CD4-positive, CD25-positive, alpha-beta regulatory T cell (primary cell): ENCODE measurements around the gene MYH6. TPM values are rescaled to one million over a fixed set of nuclear protein-coding genes. Genes with fewer than 3 reads are reported as not detected.

Experiments used
- ATAC-seq, 2 donors: fragments of 150-1000 bp; cut with Tn5 transposase; one replicate each; pipeline ENCODE4 v1.10.0; 2021; ENCODE audit warnings: low read depth in 2 of 2, moderate number of reproducible peaks in 2 of 2, moderate library complexity in 1 of 2
- DNase-seq, 3 donors: peaks; one replicate each; pipeline versions ENCODE4 v3.0.0 to v3.0.0-alpha.2; 2012 to 2022; ENCODE audit warnings: mixed read lengths in 1 of 3
- H3K27ac ChIP-seq: one replicate; pipeline ENCODE4 v1.7.0; 2013; ENCODE audit warnings: mild to moderate bottlenecking, low read length; ENCODE audit not compliant: insufficient read depth, poor library complexity, severe bottlenecking
- H3K27me3 ChIP-seq: one replicate; pipeline ENCODE4 v1.7.0; 2013; ENCODE audit warnings: low read length; ENCODE audit not compliant: control insufficient read depth, insufficient read depth
- H3K36me3 ChIP-seq: one replicate; pipeline ENCODE4 v1.7.0; 2013; ENCODE audit warnings: mild to moderate bottlenecking, low read length, moderate library complexity; ENCODE audit not compliant: control insufficient read depth, insufficient read depth
- H3K4me1 ChIP-seq: 2 replicates; pipeline ENCODE4 v1.7.0; 2013; ENCODE audit warnings: mild to moderate bottlenecking, low read length; ENCODE audit not compliant: insufficient read depth, control insufficient read depth, poor library complexity, severe bottlenecking
- H3K4me3 ChIP-seq: one replicate; pipeline ENCODE4 v1.7.0; 2013; ENCODE audit warnings: low read depth, mild to moderate bottlenecking, low read length, moderate library complexity
- H3K9me3 ChIP-seq, 2 experiments: 1 replicate in 1 of 2; 2 replicates in 1 of 2; pipeline ENCODE4 v1.7.0; 2013; ENCODE audit warnings: low read length in 2 of 2, mild to moderate bottlenecking in 1 of 2, moderate library complexity in 1 of 2; ENCODE audit not compliant: control insufficient read depth in 2 of 2
- H3K27ac Mint-ChIP-seq, 3 donors: one replicate each; pipeline ENCODE4 v1.8.0; 2020 to 2022; ENCODE audit warnings: mild to moderate bottlenecking in 3 of 3, mixed read lengths in 3 of 3, moderate library complexity in 2 of 3
- H3K27me3 Mint-ChIP-seq: one replicate; pipeline ENCODE4 v1.8.0; 2022; ENCODE audit warnings: mild to moderate bottlenecking, mixed read lengths
- H3K36me3 Mint-ChIP-seq: one replicate; pipeline ENCODE4 v1.8.0; 2020; ENCODE audit warnings: mixed read lengths
- H3K4me1 Mint-ChIP-seq, 4 donors: one replicate each; pipeline ENCODE4 v1.8.0; 2020 to 2022; ENCODE audit warnings: mixed read lengths in 4 of 4, mild to moderate bottlenecking in 1 of 4
- H3K4me3 Mint-ChIP-seq, 4 donors: one replicate each; pipeline ENCODE4 v1.8.0; 2020 to 2022; ENCODE audit warnings: mild to moderate bottlenecking in 4 of 4, mixed read lengths in 4 of 4, moderate library complexity in 3 of 4
- H3K9me3 Mint-ChIP-seq, 7 donors: one replicate each; pipeline ENCODE4 v1.8.0; 2020 to 2022; ENCODE audit warnings: mixed read lengths in 7 of 7, mild to moderate bottlenecking in 3 of 7, moderate library complexity in 2 of 7
- polyA plus RNA-seq, 4 donors: library from polyadenylated mRNA; unstranded; fragments of 300-500 nt; fragmentation: Illumina TruSeq; gene quantifications; one replicate each; pipeline ENCODE4 v1.2.3, GENCODE V29; 2021
- total RNA-seq: library from RNA; stranded (reverse); gene quantifications from one replicate; pipeline ENCODE4 v1.2.3, GENCODE V29; 2022

Gene MYH6
- total and polyA plus RNA-seq, 5 donors from 2014 or later: not detected

DNA sequence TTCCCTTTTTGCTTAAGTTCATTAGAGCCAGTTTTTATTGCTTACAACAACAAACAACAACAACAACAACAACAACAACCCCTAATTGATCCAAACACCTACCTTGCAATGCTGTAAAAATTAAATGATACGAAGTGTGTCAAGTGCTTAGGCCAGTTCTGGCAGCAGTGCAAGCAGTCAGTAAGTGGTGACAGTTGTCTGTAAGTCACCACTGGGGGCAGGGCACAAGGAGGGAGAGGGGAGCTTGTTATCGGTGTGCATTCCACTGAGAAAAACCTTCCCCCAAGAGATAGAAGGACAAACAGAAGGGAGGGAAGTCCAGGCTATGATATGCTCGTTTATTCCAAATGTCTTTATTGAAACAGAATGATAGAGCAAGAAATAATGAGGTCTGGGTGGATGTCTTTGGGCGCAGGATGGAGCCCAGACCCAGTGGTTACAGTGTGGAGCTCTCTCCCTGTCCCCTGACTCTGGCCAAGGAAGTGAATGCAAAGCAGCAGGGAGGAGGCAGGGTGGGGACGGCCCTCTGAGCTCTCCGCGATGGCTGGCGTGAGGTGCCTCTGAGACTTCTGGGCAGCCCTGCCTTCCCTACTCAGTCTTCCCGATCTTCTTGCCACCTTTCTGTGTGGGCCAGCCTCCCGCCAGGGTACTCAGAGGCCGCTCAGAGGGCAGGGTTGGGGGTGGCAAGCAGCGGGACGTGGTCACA lies 61.9 kb downstream of the MYH6 start:
- DNase-seq (no peak), ATAC-seq (no peak)
- peaks cover 11% of the 10 kb centered on the region for H3K27me3 ChIP-seq
- no peaks in the 10 kb centered on the region for H3K9me3 ChIP-seq
- peaks cover 0 to 5% (median 0%) of the 10 kb centered on the region in 7 donors for H3K9me3 Mint-ChIP-seq
- no peak overlapping the region for H3K4me3 ChIP-seq
- H3K4me1 Mint-ChIP-seq: peaks cover 0 to 5% (median 0%) of the 10 kb centered on the region in 4 donors
- H3K4me1 ChIP-seq: no peaks in the 10 kb centered on the region
- peaks cover 9% of the 10 kb centered on the region for H3K36me3 Mint-ChIP-seq
- H3K27ac ChIP-seq: no peak overlapping the region
- H3K36me3 ChIP-seq: no peaks in the 10 kb centered on the region
- no peak overlapping the region for H3K4me3 Mint-ChIP-seq
- H3K27me3 Mint-ChIP-seq: peaks cover 48% of the 10 kb centered on the region
- H3K27ac Mint-ChIP-seq: no peak overlapping the region

DNA sequence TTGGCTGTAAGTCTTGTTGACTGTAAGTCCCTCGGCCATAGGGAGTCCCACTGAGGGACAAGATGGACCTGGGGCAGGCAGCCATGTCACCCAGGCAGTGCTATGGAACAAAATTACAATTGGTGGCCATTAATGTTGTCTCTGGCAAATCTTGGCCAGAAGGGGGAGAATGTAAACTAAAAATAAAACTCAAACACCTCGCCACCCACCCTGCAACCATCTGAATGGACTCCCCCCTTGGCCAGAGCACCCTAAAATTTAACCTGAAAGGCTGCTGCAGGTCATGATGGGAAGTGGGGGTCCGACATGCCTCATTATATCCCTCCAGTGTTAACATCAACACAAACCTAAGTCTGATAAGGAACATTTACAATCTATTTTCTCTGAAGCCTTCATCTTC lies 63.6 kb downstream of the MYH6 start:
- H3K4me3 ChIP-seq: no peak overlapping the region
- DNase-seq (no peak), ATAC-seq (no peak)
- H3K36me3 ChIP-seq: no peaks in the 10 kb centered on the region
- no peak overlapping the region for H3K27ac ChIP-seq
- H3K4me1 ChIP-seq: no peaks in the 10 kb centered on the region
- H3K9me3 ChIP-seq: peaks cover 0 to 4% of the 10 kb centered on the region in 2 experiments
- Mint-ChIP-seq H3K4me3 (no peak overlapping the region), H3K27ac (no peak overlapping the region), H3K4me1 (no peaks in the 10 kb centered on the region), H3K27me3 (peaks cover 47% of the 10 kb centered on the region), H3K9me3 (peaks cover 0 to 2% (median 0%) of the 10 kb centered on the region in 7 donors), H3K36me3 (peaks cover 3% of the 10 kb centered on the region)
- peaks cover 12% of the 10 kb centered on the region for H3K27me3 ChIP-seq

DNA sequence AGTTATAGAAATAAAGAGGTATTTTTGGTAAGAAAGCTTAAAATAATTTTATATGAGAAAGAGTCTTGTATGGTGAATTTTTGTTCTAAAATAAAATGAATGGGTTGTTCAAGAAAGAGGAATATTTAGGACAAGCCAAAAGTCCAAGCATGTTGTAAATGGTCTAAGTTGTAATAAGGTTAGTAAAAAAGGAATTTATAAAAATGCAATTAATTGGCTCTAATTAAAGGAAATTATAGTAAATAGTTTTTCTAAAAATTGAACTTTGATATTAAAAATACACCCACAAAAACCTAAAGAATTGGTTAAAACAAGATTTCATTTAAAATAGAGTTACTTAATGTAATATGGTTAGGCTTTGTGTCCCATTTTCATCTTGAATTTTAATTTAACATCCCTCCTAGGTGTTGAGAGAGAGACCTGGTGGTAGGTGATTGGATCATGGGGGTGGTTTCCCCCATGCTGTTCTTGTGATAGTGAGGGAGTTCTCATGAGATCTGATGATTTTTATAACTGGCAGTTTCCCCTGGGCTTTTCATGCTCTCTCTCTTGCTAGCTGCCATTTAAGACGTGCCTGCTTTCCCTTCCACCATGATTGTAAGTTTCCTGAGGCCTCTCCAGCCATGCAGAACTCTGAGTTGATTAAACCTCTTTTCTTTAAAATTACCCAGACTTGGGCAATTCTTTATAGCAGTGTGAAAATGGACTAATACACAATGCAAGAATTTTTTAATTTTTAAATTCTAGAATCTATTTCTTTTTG lies 68.4 kb downstream of the MYH6 start:
- no peak overlapping the region for H3K27ac Mint-ChIP-seq
- H3K9me3 Mint-ChIP-seq: peaks cover 0 to 3% (median 0%) of the 10 kb centered on the region in 7 donors
- H3K27me3 Mint-ChIP-seq: peaks cover 56% of the 10 kb centered on the region

GRCh38 chr14:23335623-23336022 lies 72.5 kb downstream of the MYH6 start:
- peaks cover 39% of the 10 kb centered on the region for H3K27me3 Mint-ChIP-seq

More for the DNA sequence above, 68.4 kb downstream of the MYH6 start:
- Histone ChIP-seq H3K4me1 (no peaks in the 10 kb centered on the region), H3K27me3 (peaks cover 22% of the 10 kb centered on the region), H3K9me3 (peaks cover 0 to 8% of the 10 kb centered on the region in 2 experiments), H3K4me3 (no peak overlapping the region), H3K27ac (no peak overlapping the region), H3K36me3 (no peaks in the 10 kb centered on the region)
- ATAC-seq: no peak
- H3K36me3 Mint-ChIP-seq: peaks cover 3% of the 10 kb centered on the region
- H3K4me1 Mint-ChIP-seq: no peaks in the 10 kb centered on the region
- DNase-seq: no peak
- H3K4me3 Mint-ChIP-seq: no peak overlapping the region

More at GRCh38 chr14:23335623-23336022, 72.5 kb downstream of the MYH6 start:
- no peaks in the 10 kb centered on the region for H3K36me3 ChIP-seq
- peaks cover 0 to 3% (median 0%) of the 10 kb centered on the region in 7 donors for H3K9me3 Mint-ChIP-seq
- no peak for ATAC-seq
- no peak overlapping the region for H3K4me3 ChIP-seq
- DNase-seq: no peak
- H3K9me3 ChIP-seq: peaks cover 0 to 8% of the 10 kb centered on the region in 2 experiments
- H3K27ac ChIP-seq: no peak overlapping the region
- no peak overlapping the region for H3K27ac Mint-ChIP-seq
- H3K27me3 ChIP-seq: peaks cover 16% of the 10 kb centered on the region
- peaks cover 3% of the 10 kb centered on the region for H3K36me3 Mint-ChIP-seq
- H3K4me1 Mint-ChIP-seq: no peaks in the 10 kb centered on the region
- H3K4me1 ChIP-seq: no peaks in the 10 kb centered on the region
- H3K4me3 Mint-ChIP-seq: no peak overlapping the region

Other genes with a start within 250 kb of the MYH6 start
- not detected for gene SLC7A8, start 224.6 kb downstream of the MYH6 start, total RNA-seq
- gene SLC7A8, start 224.6 kb downstream of the MYH6 start, polyA plus RNA-seq: 1 to 10 TPM in 3 of 4 donors, under 1 TPM in 1; 0.48 to 1.8 (median 1.1) TPM
- gene RNF212B, start 170.3 kb downstream of the MYH6 start, total RNA-seq: not detected
- not detected for gene RNF212B, start 170.3 kb downstream of the MYH6 start, polyA plus RNA-seq
- 3.3 TPM for gene HOMEZ, start 122.1 kb downstream of the MYH6 start, total RNA-seq
- 1 to 10 TPM; 4.7 to 7.4 (median 6.4) TPM for gene HOMEZ, start 122.1 kb downstream of the MYH6 start, polyA plus RNA-seq
- gene PPP1R3E, start 105.4 kb downstream of the MYH6 start, total RNA-seq: 33.2 TPM
- 1 to 10 TPM; 2.5 to 4.6 (median 2.9) TPM for gene PPP1R3E, start 105.4 kb downstream of the MYH6 start, polyA plus RNA-seq
- gene BCL2L2, start 101.4 kb downstream of the MYH6 start, total RNA-seq: 2.6 TPM
- not detected for gene BCL2L2, start 101.4 kb downstream of the MYH6 start, polyA plus RNA-seq
- gene PABPN1, start 86.8 kb downstream of the MYH6 start, total RNA-seq: 188 TPM
- 100 to 1,000 TPM in 1 of 4 donors, 10 to 100 TPM in 3; 78.8 to 102 (median 89.3) TPM for gene PABPN1, start 86.8 kb downstream of the MYH6 start, polyA plus RNA-seq
- 3.2 TPM for gene SLC22A17, start 55.4 kb downstream of the MYH6 start, total RNA-seq
- gene SLC22A17, start 55.4 kb downstream of the MYH6 start, polyA plus RNA-seq: 1 to 10 TPM in 3 of 4 donors, under 1 TPM in 1; 0.94 to 3.2 (median 2.1) TPM
- gene EFS, start 43.1 kb downstream of the MYH6 start, total RNA-seq: not detected
- gene EFS, start 43.1 kb downstream of the MYH6 start, polyA plus RNA-seq: not detected
- gene IL25, start 35.5 kb downstream of the MYH6 start, total RNA-seq: not detected
- gene IL25, start 35.5 kb downstream of the MYH6 start, polyA plus RNA-seq: not detected
- gene CMTM5, start 31.2 kb downstream of the MYH6 start, total RNA-seq: 2.8 TPM
- gene CMTM5, start 31.2 kb downstream of the MYH6 start, polyA plus RNA-seq: not detected
- gene MYH7, start 27.4 kb upstream of the MYH6 start, total RNA-seq: not detected
- not detected for gene MYH7, start 27.4 kb upstream of the MYH6 start, polyA plus RNA-seq
- gene NGDN, start 61.4 kb upstream of the MYH6 start, total RNA-seq: 102 TPM
- gene NGDN, start 61.4 kb upstream of the MYH6 start, polyA plus RNA-seq: 10 to 100 TPM; 77.1 to 90.8 (median 84.8) TPM
- gene ZFHX2, start 143.5 kb upstream of the MYH6 start, total RNA-seq: 0.42 TPM
- not detected for gene ZFHX2, start 143.5 kb upstream of the MYH6 start, polyA plus RNA-seq
- gene THTPA, start 148.0 kb upstream of the MYH6 start, total RNA-seq: 7.6 TPM
- gene THTPA, start 148.0 kb upstream of the MYH6 start, polyA plus RNA-seq: 10 to 100 TPM in 3 of 4 donors, 1 to 10 TPM in 1; 7.5 to 14.6 (median 12.4) TPM
- 329 TPM for gene AP1G2, start 159.5 kb upstream of the MYH6 start, total RNA-seq
- 10 to 100 TPM; 56.1 to 84.9 (median 76.4) TPM for gene AP1G2, start 159.5 kb upstream of the MYH6 start, polyA plus RNA-seq
- not detected for gene JPH4, start 170.5 kb upstream of the MYH6 start, total RNA-seq
- under 1 TPM in 1 of 4 donors, not detected in 3; 0.14 TPM for gene JPH4, start 170.5 kb upstream of the MYH6 start, polyA plus RNA-seq
- gene DHRS2, start 228.1 kb upstream of the MYH6 start, total RNA-seq: not detected
- gene DHRS2, start 228.1 kb upstream of the MYH6 start, polyA plus RNA-seq: under 1 TPM in 1 of 4 donors, not detected in 3; 0.25 TPM